B cell (primary cell): Measurements from ENCODE around the gene ENO1. TPM values are rescaled to one million over a fixed set of nuclear protein-coding genes. Genes with fewer than 3 reads are reported as not detected.
"Not testable (repeated sequence)": the region's sequence is repeated elsewhere in the genome, so short reads cannot be mapped to it uniquely, and the experiment has no call there.

Experiments
- ATAC-seq: fragments of 200-7000 bp; cut with Tn5 transposase; one replicate; pipeline ENCODE4 v1.10.0; 2021; ENCODE audit warnings: low read depth, mild to moderate bottlenecking, moderate number of reproducible peaks, moderate library complexity
- CTCF ChIA-PET: fragments of 350-600 bp; sonication (Branson Sonifier 250); formaldehyde crosslinking; loops from one replicate; lab custom pipeline; 2021; ENCODE audit warnings: antibody characterized with exemption, inconsistent platforms; lab: Charles Lee
- POLR2A ChIA-PET: fragments of 350-600 bp; sonication (Branson Sonifier 250); formaldehyde crosslinking; loops from one replicate; lab custom pipeline; 2021; ENCODE audit warnings: antibody characterized with exemption; lab: Charles Lee
- DNase-seq: peaks from one replicate; pipeline ENCODE4 v3.0.0; 2013
- H2AFZ ChIP-seq: 2 replicates; pipeline ENCODE4 v1.6.1; 2012; ENCODE audit warnings: mild to moderate bottlenecking, low read depth, low read length; ENCODE audit not compliant: insufficient read depth, poor library complexity, severe bottlenecking
- H3K27ac ChIP-seq, 2 donors: 1 replicate in 1 of 2; 2 replicates in 1 of 2; pipeline ENCODE4 v1.5.1; 2012 to 2013; ENCODE audit warnings: low read length in 2 of 2, mild to moderate bottlenecking in 2 of 2, moderate library complexity in 1 of 2
- H3K27me3 ChIP-seq, 4 experiments: fragments of 200-600 bp in 1 of 4; sonication (generic) in 1 of 4; replicated peaks in 1 of 4; 1 replicate in 2 of 4; 2 replicates in 2 of 4; pipeline versions ENCODE4 v1.6.1 to v1.7.0; 2013 to 2016; ENCODE audit warnings: low read length in 3 of 4, mild to moderate bottlenecking in 2 of 4, mixed read lengths in 1 of 4, moderate library complexity in 1 of 4; ENCODE audit not compliant: insufficient read depth in 4 of 4, control insufficient read depth in 3 of 4; ENCODE audit errors: control extremely low read depth in 1 of 4
- H3K36me3 ChIP-seq, 2 experiments: replicated peaks in 1 of 2; 1 replicate in 1 of 2; 2 replicates in 1 of 2; pipeline versions ENCODE4 v1.6.1 to v1.7.1; 2013; ENCODE audit warnings: low read length in 1 of 2; ENCODE audit not compliant: insufficient read depth in 2 of 2, control insufficient read depth in 1 of 2; ENCODE audit errors: control extremely low read depth in 1 of 2, extremely low read depth in 1 of 2
- H3K4me1 ChIP-seq, 2 donors: fragments of 200-600 bp in 1 of 2; sonication (generic) in 1 of 2; 1 replicate in 1 of 2; 2 replicates in 1 of 2; pipeline versions ENCODE4 v1.5.1 to v1.6.1; 2013 to 2017; ENCODE audit warnings: low read length in 2 of 2; ENCODE audit not compliant: control insufficient read depth in 2 of 2, insufficient read depth in 2 of 2
- H3K4me2 ChIP-seq: replicated peaks from 2 replicates; pipeline ENCODE3; 2012; ENCODE audit warnings: mild to moderate bottlenecking, low read depth, low read length; ENCODE audit not compliant: poor library complexity, severe bottlenecking
- H3K4me3 ChIP-seq, 5 experiments: fragments of 200-600 bp in 1 of 5; sonication (generic) in 1 of 5; 1 replicate in 3 of 5; 2 replicates in 2 of 5; pipeline versions ENCODE4 v1.5.1 to v1.7.0; 2011 to 2016; ENCODE audit warnings: low read length in 4 of 5, mild to moderate bottlenecking in 4 of 5, low read depth in 2 of 5, control low read depth in 1 of 5, moderate library complexity in 1 of 5; ENCODE audit not compliant: insufficient read depth in 1 of 5; ENCODE audit errors: control extremely low read depth in 1 of 5, extremely low read depth in 1 of 5
- H3K79me2 ChIP-seq: fragments of 200-600 bp; sonication (generic); one replicate; pipeline ENCODE4 v1.6.0; 2016; ENCODE audit warnings: low read length; ENCODE audit not compliant: control insufficient read depth, insufficient read depth
- H3K9ac ChIP-seq: fragments of 200-600 bp; sonication (generic); 2 replicates; pipeline ENCODE4 v1.6.1; 2017; ENCODE audit warnings: mild to moderate bottlenecking, low read length, moderate library complexity
- H3K9me3 ChIP-seq, 3 donors: one replicate each; pipeline versions ENCODE4 v1.6.1 to v1.7.1; 2013; ENCODE audit warnings: low read length in 2 of 3; ENCODE audit not compliant: control insufficient read depth in 2 of 3, insufficient read depth in 1 of 3; ENCODE audit errors: control extremely low read depth in 1 of 3
- H4K20me1 ChIP-seq: 2 replicates; pipeline ENCODE4 v1.6.0; 2012; ENCODE audit warnings: mild to moderate bottlenecking, low read length; ENCODE audit not compliant: insufficient read depth, control insufficient read depth, poor library complexity, severe bottlenecking
- H3K27ac Mint-ChIP-seq: one replicate; pipeline ENCODE4 v1.8.0; 2021; ENCODE audit warnings: mixed read lengths
- H3K27me3 Mint-ChIP-seq: one replicate; pipeline ENCODE4 v1.8.0; 2021; ENCODE audit warnings: mixed read lengths
- H3K4me1 Mint-ChIP-seq: one replicate; pipeline ENCODE4 v1.8.0; 2021; ENCODE audit warnings: mixed read lengths
- H3K4me3 Mint-ChIP-seq: one replicate; pipeline ENCODE4 v1.8.0; 2021; ENCODE audit warnings: mixed read lengths
- H3K9me3 Mint-ChIP-seq: one replicate; pipeline ENCODE4 v1.8.0; 2022; ENCODE audit warnings: mixed read lengths; ENCODE audit not compliant: insufficient read depth
- EZH2 ChIP-seq: IDR thresholded peaks from 2 replicates; pipeline ENCODE4 v1.6.1; 2012; ENCODE audit warnings: borderline replicate concordance, low read depth, mild to moderate bottlenecking, moderate library complexity, low read length; ENCODE audit not compliant: insufficient read depth, poor library complexity, severe bottlenecking
- WGBS: methylation state at CpG from one replicate; pipeline ENCODE4 v1.1.5; 2013; ENCODE audit warnings: missing lambda C conversion rate; ENCODE audit not compliant: insufficient coverage; 5-methylcytosine and 5-hydroxymethylcytosine counted together
- intact Hi-C: fragments of 100-400 bp; cut with micrococcal nuclease; formaldehyde crosslinking; loops from one replicate; pipeline ENCODE4 v1.10.0; 2022
- polyA plus RNA-seq: library from polyadenylated mRNA; depleted of rRNA; stranded (reverse); fragments of >200 nt; gene quantifications from 2 replicates; pipeline ENCODE4 v1.2.3, GENCODE V29; 2012
- total RNA-seq, 2 donors: library from RNA; stranded (reverse); fragments of 120-200 nt in 1 of 2; gene quantifications; 1 replicate in 1 of 2; 2 replicates in 1 of 2; pipeline versions ENCODE4 v1.2.3 to v1.2.4, GENCODE V29; 2013 to 2022
- TF ChIP-seq, protein P1 (sequence below): fragments of 200-600 bp; IDR thresholded peaks from one replicate; pipeline ENCODE4 v1.8.0; 2022; ENCODE audit warnings: antibody characterized with exemption, mild to moderate bottlenecking

Gene ENO1
- total and polyA plus RNA-seq, 2 donors (not counting 1 experiment from before 2014, with no cell fraction given), result 193 to 237 TPM

GRCh38 chr1:8884105-8884504 is 5.6 kb upstream of the ENO1 start:
- H4K20me1 ChIP-seq, H3K27me3 Mint-ChIP-seq, H3K27ac ChIP-seq, H3K4me1 ChIP-seq, ATAC-seq, CTCF ChIA-PET, intact Hi-C loops, H3K36me3 ChIP-seq, DNase-seq, H3K27ac Mint-ChIP-seq, H3K9me3 Mint-ChIP-seq, H2AFZ ChIP-seq, H3K27me3 ChIP-seq, H3K9me3 ChIP-seq, H3K4me3 ChIP-seq, H3K79me2 ChIP-seq, H3K9ac ChIP-seq, H3K4me2 ChIP-seq, H3K4me3 Mint-ChIP-seq: not testable (repeated sequence)
- H3K4me1 Mint-ChIP-seq, result peaks cover 13% of the 10 kb centered on the region
- POLR2A ChIA-PET, result interaction anchor here (0.5 to 0.8 kb wide), 2 partner anchors 197 kb away, joined by 3 read pairs; no protein-coding TSS in a partner anchor
- WGBS, result 99% methylated on average over 9 of the region's 13 CpGs

GRCh38 chr1:8883491-8883890 is 5.0 kb upstream of the ENO1 start:
- H3K27me3 Mint-ChIP-seq, result no peaks in the 10 kb centered on the region

More at GRCh38 chr1:8883491-8883890, 5.0 kb upstream of the ENO1 start:
- H3K4me3 ChIP-seq, result no peak overlapping the region
- Mint-ChIP-seq H3K9me3 (no peaks in the 10 kb centered on the region), H3K4me1 (peaks cover 13% of the 10 kb centered on the region), H3K4me3 (no peak overlapping the region), H3K27ac (no peak overlapping the region)
- ChIA-PET POLR2A (interaction anchor here (0.5 to 0.8 kb wide), 2 partner anchors 197 kb away, joined by 3 read pairs; no protein-coding TSS in a partner anchor), CTCF (no interaction called here)
- H2AFZ ChIP-seq, result no peak overlapping the region
- H3K27ac ChIP-seq, result no peak overlapping the region
- no peak for DNase-seq
- H3K9me3 ChIP-seq, result no peaks in the 10 kb centered on the region
- H3K9ac ChIP-seq, result no peak overlapping the region
- no peaks in the 10 kb centered on the region for H3K27me3 ChIP-seq
- intact Hi-C loops, result no loop called here
- H3K79me2 ChIP-seq, result peaks cover under 1% of the 10 kb centered on the region
- no peak for TF ChIP-seq EZH2
- TF ChIP-seq, protein P1, sequence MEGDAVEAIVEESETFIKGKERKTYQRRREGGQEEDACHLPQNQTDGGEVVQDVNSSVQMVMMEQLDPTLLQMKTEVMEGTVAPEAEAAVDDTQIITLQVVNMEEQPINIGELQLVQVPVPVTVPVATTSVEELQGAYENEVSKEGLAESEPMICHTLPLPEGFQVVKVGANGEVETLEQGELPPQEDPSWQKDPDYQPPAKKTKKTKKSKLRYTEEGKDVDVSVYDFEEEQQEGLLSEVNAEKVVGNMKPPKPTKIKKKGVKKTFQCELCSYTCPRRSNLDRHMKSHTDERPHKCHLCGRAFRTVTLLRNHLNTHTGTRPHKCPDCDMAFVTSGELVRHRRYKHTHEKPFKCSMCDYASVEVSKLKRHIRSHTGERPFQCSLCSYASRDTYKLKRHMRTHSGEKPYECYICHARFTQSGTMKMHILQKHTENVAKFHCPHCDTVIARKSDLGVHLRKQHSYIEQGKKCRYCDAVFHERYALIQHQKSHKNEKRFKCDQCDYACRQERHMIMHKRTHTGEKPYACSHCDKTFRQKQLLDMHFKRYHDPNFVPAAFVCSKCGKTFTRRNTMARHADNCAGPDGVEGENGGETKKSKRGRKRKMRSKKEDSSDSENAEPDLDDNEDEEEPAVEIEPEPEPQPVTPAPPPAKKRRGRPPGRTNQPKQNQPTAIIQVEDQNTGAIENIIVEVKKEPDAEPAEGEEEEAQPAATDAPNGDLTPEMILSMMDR, result no peak
- no peak for ATAC-seq
- H3K4me2 ChIP-seq, result no peak overlapping the region
- peaks cover 6 to 10% of the 10 kb centered on the region in 2 donors for H3K4me1 ChIP-seq
- 43% methylated on average over 1 of the region's 3 CpGs for WGBS
- no peaks in the 10 kb centered on the region for H4K20me1 ChIP-seq
- H3K36me3 ChIP-seq, result no peaks in the 10 kb centered on the region
